B cell (primary cell): ENCODE measurements around the gene ULK1.

Experiments
- EZH2 ChIP-seq: IDR thresholded peaks from 2 replicates; pipeline ENCODE4 v1.6.1; 2012; ENCODE audit warnings: borderline replicate concordance, low read depth, mild to moderate bottlenecking, moderate library complexity, low read length; ENCODE audit not compliant: insufficient read depth, poor library complexity, severe bottlenecking
- TF ChIP-seq, protein P1 (sequence below): fragments of 200-600 bp; IDR thresholded peaks from one replicate; pipeline ENCODE4 v1.8.0; 2022; ENCODE audit warnings: antibody characterized with exemption, mild to moderate bottlenecking

DNA sequence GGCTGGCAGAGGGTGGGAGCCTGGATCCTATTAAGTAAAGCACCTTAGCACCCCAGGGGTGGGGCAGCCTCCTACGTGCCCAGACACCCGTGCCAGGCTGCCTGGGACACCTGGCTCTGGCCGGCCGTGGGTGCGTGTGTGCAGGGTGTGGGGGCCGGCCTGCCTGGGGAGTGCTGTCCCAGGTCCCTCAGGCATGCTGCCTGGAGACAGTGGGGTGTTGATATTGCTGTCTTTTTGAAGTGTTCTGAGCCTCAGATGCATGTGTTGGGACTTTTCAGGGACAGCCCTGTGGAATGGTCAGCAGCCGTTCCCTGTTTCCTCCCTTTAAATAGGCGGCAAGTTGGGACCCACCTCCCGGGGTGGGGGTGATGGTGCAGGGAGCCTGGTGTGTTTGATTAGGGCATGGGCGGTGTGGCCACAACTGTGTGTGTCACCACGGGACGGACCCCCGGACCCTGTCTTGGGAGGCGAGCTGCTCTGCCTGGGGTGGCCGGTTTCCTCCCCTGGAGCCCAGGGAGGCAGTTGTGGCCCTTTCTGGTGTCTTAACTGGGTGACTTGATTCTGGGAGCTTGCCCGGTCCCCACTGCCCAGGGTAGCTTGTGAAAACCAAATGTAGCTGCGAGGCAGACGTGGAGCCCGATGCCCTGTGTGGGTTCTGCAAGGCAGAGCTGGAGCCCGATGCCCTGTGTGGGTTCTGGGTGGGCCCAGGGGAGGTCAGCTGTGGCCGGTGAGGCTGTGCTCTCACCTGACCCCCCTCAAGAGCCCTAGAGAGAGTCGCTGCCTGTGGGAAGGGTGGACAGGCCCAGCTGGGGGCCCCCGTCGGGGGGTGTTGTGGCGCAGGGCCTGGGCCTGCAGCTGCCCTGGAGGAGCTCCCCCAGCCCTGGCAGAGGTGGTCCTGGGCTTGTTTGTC is 8.2 kb downstream of the ULK1 start:
- TF ChIP-seq, protein P1, sequence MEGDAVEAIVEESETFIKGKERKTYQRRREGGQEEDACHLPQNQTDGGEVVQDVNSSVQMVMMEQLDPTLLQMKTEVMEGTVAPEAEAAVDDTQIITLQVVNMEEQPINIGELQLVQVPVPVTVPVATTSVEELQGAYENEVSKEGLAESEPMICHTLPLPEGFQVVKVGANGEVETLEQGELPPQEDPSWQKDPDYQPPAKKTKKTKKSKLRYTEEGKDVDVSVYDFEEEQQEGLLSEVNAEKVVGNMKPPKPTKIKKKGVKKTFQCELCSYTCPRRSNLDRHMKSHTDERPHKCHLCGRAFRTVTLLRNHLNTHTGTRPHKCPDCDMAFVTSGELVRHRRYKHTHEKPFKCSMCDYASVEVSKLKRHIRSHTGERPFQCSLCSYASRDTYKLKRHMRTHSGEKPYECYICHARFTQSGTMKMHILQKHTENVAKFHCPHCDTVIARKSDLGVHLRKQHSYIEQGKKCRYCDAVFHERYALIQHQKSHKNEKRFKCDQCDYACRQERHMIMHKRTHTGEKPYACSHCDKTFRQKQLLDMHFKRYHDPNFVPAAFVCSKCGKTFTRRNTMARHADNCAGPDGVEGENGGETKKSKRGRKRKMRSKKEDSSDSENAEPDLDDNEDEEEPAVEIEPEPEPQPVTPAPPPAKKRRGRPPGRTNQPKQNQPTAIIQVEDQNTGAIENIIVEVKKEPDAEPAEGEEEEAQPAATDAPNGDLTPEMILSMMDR: no peak
- TF ChIP-seq EZH2: no peak
